Stimulated activated CD4-positive, alpha-beta T cell treated with anti-CD3 and anti-CD28 coated beads, Interleukin-15, amount 100 ng/mL, for 48 hours (primary cell): ENCODE results near the gene TTPAL.
"Not testable (repeated sequence)": the region's sequence is repeated elsewhere in the genome, so short reads cannot be mapped to it uniquely, and the experiment has no call there.

Experiments
- DNase-seq, 2 donors: peaks; one replicate each; pipeline ENCODE4 v3.0.0-alpha.2; 2020; ENCODE audit warnings: low read depth in 2 of 2

Gene TTPAL

GRCh38 chr20:44467289-44467883 is 8.3 kb upstream of the TTPAL start:
- no peak for DNase-seq

- no peak for DNase-seq
Measured at GRCh38 chr20:44468044-44468782, 7.5 kb upstream of the TTPAL start.

- DNase-seq, result no peak
Measured at GRCh38 chr20:44470327-44470726, 5.3 kb upstream of the TTPAL start.

- DNase-seq, result no peak
Measured at GRCh38 chr20:44471481-44471882, 4.2 kb upstream of the TTPAL start.

GRCh38 chr20:44472283-44472682 is 3.4 kb upstream of the TTPAL start:
- DNase-seq, result not testable (repeated sequence)

GRCh38 chr20:44475372-44475693 is 341 bp upstream of the TTPAL start:
- DNase-seq, result no peak

- no peak for DNase-seq
Measured at GRCh38 chr20:44477151-44477550, 1.5 kb downstream of the TTPAL start.

GRCh38 chr20:44478206-44478605 is 2.5 kb downstream of the TTPAL start:
- DNase-seq, result no peak

- DNase-seq, result no peak
Measured at GRCh38 chr20:44479643-44480042, 4.0 kb downstream of the TTPAL start.

GRCh38 chr20:44480097-44480496 is 4.4 kb downstream of the TTPAL start:
- DNase-seq, result no peak

GRCh38 chr20:44481719-44482416 is 6.2 kb downstream of the TTPAL start:
- DNase-seq, result no peak

- no peak for DNase-seq
Measured at GRCh38 chr20:44483112-44483511, 7.4 kb downstream of the TTPAL start.

- no peak for DNase-seq
Measured at GRCh38 chr20:44485078-44485829, 9.6 kb downstream of the TTPAL start.

- no peak for DNase-seq
Measured at GRCh38 chr20:44485830-44486198, 10.1 kb downstream of the TTPAL start.

GRCh38 chr20:44488551-44488950 is 12.9 kb downstream of the TTPAL start:
- DNase-seq, result no peak

- DNase-seq, result no peak
Measured at GRCh38 chr20:44489223-44489622, 13.5 kb downstream of the TTPAL start.

GRCh38 chr20:44489931-44490330 is 14.3 kb downstream of the TTPAL start:
- no peak for DNase-seq

GRCh38 chr20:44491635-44492395 is 16.1 kb downstream of the TTPAL start:
- DNase-seq, result no peak

GRCh38 chr20:44494266-44494665 is 18.6 kb downstream of the TTPAL start:
- DNase-seq, result no peak

GRCh38 chr20:44494681-44495080 is 19.0 kb downstream of the TTPAL start:
- no peak for DNase-seq

GRCh38 chr20:44495257-44495656 is 19.6 kb downstream of the TTPAL start:
- no peak for DNase-seq
